H1 (cell line): ENCODE data around the gene JAM2. TPM values are rescaled to one million over a fixed set of nuclear protein-coding genes. Genes with fewer than 3 reads are reported as not detected.

Source experiments
- CTCF ChIA-PET: fragments of 300-600 bp; sonication (Branson Sonifier 250); formaldehyde crosslinking; loops from one replicate; lab custom pipeline; 2021; ENCODE audit not compliant: partially characterized antibody; lab: Charles Lee
- POLR2A ChIA-PET: fragments of 300-600 bp; sonication (Branson Sonifier 250); formaldehyde crosslinking; loops from one replicate; lab custom pipeline; 2021; ENCODE audit warnings: inconsistent platforms; ENCODE audit not compliant: partially characterized antibody; lab: Charles Lee
- DNase-seq, 2 experiments: peaks; one replicate each; pipeline versions ENCODE4 v3.0.0 to v3.0.0-alpha.2; 2010 to 2022; ENCODE audit warnings: low spot score in 2 of 2, low read depth in 1 of 2, mixed read lengths in 1 of 2
- FAIRE-seq: peaks from 2 replicates; lab custom pipeline; 2011; peaks lifted over from hg19 to GRCh38; lab: Jason Lieb, UNC
- H2AFZ ChIP-seq: 2 replicates; pipeline ENCODE4 v1.8.1; 2012; ENCODE audit warnings: low read length, inconsistent platforms
- H2AK5ac ChIP-seq: 2 replicates; pipeline ENCODE4 v1.6.1; 2013; ENCODE audit warnings: low read depth, low read length
- H2BK120ac ChIP-seq: replicated peaks from 2 replicates; pipeline ENCODE3; 2013; ENCODE audit warnings: low read depth, low read length, inconsistent platforms
- H2BK12ac ChIP-seq: 2 replicates; pipeline ENCODE4 v1.6.1; 2013; ENCODE audit warnings: low read depth, low read length
- H2BK15ac ChIP-seq: 2 replicates; pipeline ENCODE4 v1.6.1; 2013; ENCODE audit warnings: low read length
- H2BK20ac ChIP-seq: 2 replicates; pipeline ENCODE4 v1.6.1; 2013; ENCODE audit warnings: low read length
- H2BK5ac ChIP-seq: 2 replicates; pipeline ENCODE4 v1.6.1; 2013; ENCODE audit warnings: low read depth, low read length
- H3K14ac ChIP-seq: 2 replicates; pipeline ENCODE4 v1.6.1; 2013; ENCODE audit warnings: inconsistent platforms; ENCODE audit not compliant: insufficient read length
- H3K18ac ChIP-seq: 2 replicates; pipeline ENCODE4 v1.6.1; 2013; ENCODE audit warnings: low read length; ENCODE audit errors: extremely low read depth
- H3K23ac ChIP-seq: 2 replicates; pipeline ENCODE4 v1.6.1; 2013; ENCODE audit warnings: inconsistent platforms; ENCODE audit not compliant: insufficient read length
- H3K23me2 ChIP-seq: 2 replicates; pipeline ENCODE4 v1.6.1; 2013; ENCODE audit warnings: low read depth, low read length
- H3K27ac ChIP-seq: 2 replicates; pipeline ENCODE4 v1.6.1; 2011; ENCODE audit warnings: low read depth, low read length, inconsistent platforms
- H3K27me3 ChIP-seq, 4 experiments: replicated peaks in 1 of 4; 1 replicate in 1 of 4; 2 replicates in 3 of 4; pipeline versions ENCODE4 v1.6.1 to v1.8.1; 2011 to 2013; ENCODE audit warnings: low read length in 3 of 4, mild to moderate bottlenecking in 3 of 4, inconsistent platforms in 2 of 4, mixed read lengths in 2 of 4, moderate library complexity in 1 of 4; ENCODE audit not compliant: control insufficient read depth in 3 of 4, insufficient read depth in 3 of 4; ENCODE audit errors: extremely low read depth in 1 of 4
- H3K36me3 ChIP-seq, 4 experiments: 2 replicates each; pipeline versions ENCODE4 v1.6.1 to v1.8.1; 2011 to 2013; ENCODE audit warnings: mild to moderate bottlenecking in 4 of 4, low read length in 3 of 4, moderate library complexity in 2 of 4, control low read depth in 1 of 4, inconsistent platforms in 1 of 4; ENCODE audit not compliant: insufficient read depth in 4 of 4, control insufficient read depth in 2 of 4
- H3K4ac ChIP-seq: replicated peaks from 2 replicates; pipeline ENCODE3; 2013; ENCODE audit warnings: low read length, low read depth, mixed read lengths, inconsistent platforms; ENCODE audit not compliant: insufficient read length
- H3K4me1 ChIP-seq, 4 experiments: replicated peaks in 1 of 4; 1 replicate in 1 of 4; 2 replicates in 3 of 4; pipeline versions ENCODE4 v1.6.1 to v1.8.1; 2011 to 2013; ENCODE audit warnings: low read length in 3 of 4, inconsistent platforms in 2 of 4, mixed read lengths in 1 of 4; ENCODE audit not compliant: insufficient read depth in 4 of 4, control insufficient read depth in 3 of 4
- H3K4me2 ChIP-seq, 2 experiments: 2 replicates each; pipeline versions ENCODE4 v1.6.1 to v1.8.1; 2011 to 2013; ENCODE audit warnings: low read depth in 2 of 2, low read length in 2 of 2, control low read depth in 1 of 2, inconsistent platforms in 1 of 2, mild to moderate bottlenecking in 1 of 2; ENCODE audit not compliant: insufficient read depth in 1 of 2
- H3K4me3 ChIP-seq, 4 experiments: fragments of 200-600, 300-600 bp in 1 of 4; sonication (generic), shearing (Covaris generic), sonication (Bioruptor Twin) in 1 of 4; 2 replicates each; pipeline versions ENCODE4 v1.5.1 to v1.8.1; 2011 to 2016; ENCODE audit warnings: low read length in 4 of 4, low read depth in 3 of 4, control low read depth in 2 of 4, inconsistent platforms in 2 of 4, mild to moderate bottlenecking in 2 of 4, mixed read lengths in 1 of 4, moderate library complexity in 1 of 4; ENCODE audit not compliant: insufficient read depth in 2 of 4; ENCODE audit errors: extremely low read depth in 1 of 4
- H3K56ac ChIP-seq: replicated peaks from 2 replicates; pipeline ENCODE3; 2013; ENCODE audit warnings: low read depth, mild to moderate bottlenecking, mixed read lengths, low read length, inconsistent platforms; ENCODE audit not compliant: insufficient read length
- H3K79me1 ChIP-seq: 2 replicates; pipeline ENCODE4 v1.6.1; 2013; ENCODE audit warnings: low read depth, low read length, control low read depth
- H3K79me2 ChIP-seq, 2 experiments: 2 replicates each; pipeline versions ENCODE4 v1.6.1 to v1.8.1; 2012 to 2013; ENCODE audit warnings: low read length in 2 of 2, mild to moderate bottlenecking in 2 of 2, inconsistent platforms in 1 of 2; ENCODE audit not compliant: insufficient read depth in 2 of 2, control insufficient read depth in 1 of 2
- H3K9ac ChIP-seq, 4 experiments: replicated peaks in 1 of 4; 1 replicate in 1 of 4; 2 replicates in 3 of 4; pipeline versions ENCODE4 v1.6.1 to v1.8.1; 2011 to 2013; ENCODE audit warnings: low read depth in 3 of 4, low read length in 3 of 4, control low read depth in 2 of 4, mild to moderate bottlenecking in 2 of 4, moderate library complexity in 2 of 4, inconsistent platforms in 1 of 4; ENCODE audit errors: extremely low read depth in 1 of 4
- H3K9me3 ChIP-seq, 2 experiments: 2 replicates each; pipeline versions ENCODE4 v1.6.1 to v1.8.1; 2012 to 2013; ENCODE audit warnings: mild to moderate bottlenecking in 2 of 2, moderate library complexity in 2 of 2, control low read depth in 1 of 2, inconsistent platforms in 1 of 2, low read depth in 1 of 2, low read length in 1 of 2, mixed read lengths in 1 of 2; ENCODE audit not compliant: insufficient read depth in 2 of 2
- H4K20me1 ChIP-seq, 2 experiments: replicated peaks in 1 of 2; 2 replicates each; pipeline versions ENCODE3 to v1.8.1; 2011 to 2013; ENCODE audit warnings: inconsistent platforms in 2 of 2, low read length in 2 of 2, mild to moderate bottlenecking in 1 of 2; ENCODE audit not compliant: insufficient read depth in 2 of 2, control insufficient read depth in 1 of 2
- H4K5ac ChIP-seq: 2 replicates; pipeline ENCODE4 v1.6.1; 2013; ENCODE audit warnings: low read length, low read depth, mixed read lengths, inconsistent platforms; ENCODE audit not compliant: insufficient read length
- H4K8ac ChIP-seq: 2 replicates; pipeline ENCODE4 v1.8.0; 2013; ENCODE audit warnings: mild to moderate bottlenecking, moderate library complexity, low read length, inconsistent platforms; ENCODE audit not compliant: insufficient read depth; ENCODE audit errors: extremely low read depth
- H4K91ac ChIP-seq: replicated peaks from 2 replicates; pipeline ENCODE3; 2013; ENCODE audit warnings: low read length, mixed read lengths, inconsistent platforms; ENCODE audit not compliant: insufficient read length
- ASH2L ChIP-seq: fragments of 200-600, 300-600 bp; sonication (generic); IDR thresholded peaks from one replicate; pipeline ENCODE4 v1.7.1; 2017; ENCODE audit warnings: low read length
- CBX5 ChIP-seq: fragments of 300-800, 300-1000 bp; sonication (generic); IDR thresholded peaks from 2 replicates; pipeline ENCODE4 v1.7.1; 2016; ENCODE audit warnings: antibody characterized with exemption, low read length, low read depth
- NANOG ChIP-seq: IDR thresholded peaks from 2 replicates; pipeline ENCODE4 v1.6.1; 2011; ENCODE audit warnings: low read length, low read depth, mild to moderate bottlenecking, inconsistent platforms; ENCODE audit not compliant: insufficient read depth, poor library complexity, severe bottlenecking
- POLR2A ChIP-seq, 2 experiments: IDR thresholded peaks; 1 replicate in 1 of 2; 2 replicates in 1 of 2; pipeline ENCODE4 v1.6.1; 2011; ENCODE audit warnings: low read depth in 2 of 2, low read length in 2 of 2, mild to moderate bottlenecking in 2 of 2; ENCODE audit errors: control extremely low read depth in 1 of 2
- POLR2AphosphoS5 ChIP-seq: IDR thresholded peaks from 2 replicates; pipeline ENCODE4 v1.6.1; 2011; ENCODE audit warnings: low read depth, low read length
- RAD21 ChIP-seq, 2 experiments: IDR thresholded peaks in 1 of 2; conservative IDR thresholded peaks in 1 of 2; 2 replicates each; pipeline ENCODE4 v1.6.1; 2011; ENCODE audit warnings: low read depth in 2 of 2, low read length in 2 of 2, improper control_type of control experiment in 1 of 2, inconsistent platforms in 1 of 2, mild to moderate bottlenecking in 1 of 2, moderate library complexity in 1 of 2
- SIN3A ChIP-seq, 2 experiments: IDR thresholded peaks in 1 of 2; conservative IDR thresholded peaks in 1 of 2; 2 replicates each; pipeline ENCODE4 v1.6.1; 2011 to 2012; ENCODE audit warnings: low read length in 2 of 2, improper control_type of control experiment in 1 of 2, low read depth in 1 of 2, mild to moderate bottlenecking in 1 of 2
- SP1 ChIP-seq: IDR thresholded peaks from 2 replicates; pipeline ENCODE4 v1.6.1; 2011; ENCODE audit warnings: low read depth, low read length
- TAF1 ChIP-seq: IDR thresholded peaks from 2 replicates; pipeline ENCODE4 v1.6.1; 2011; ENCODE audit warnings: mild to moderate bottlenecking, low read depth, low read length
- YY1 ChIP-seq: IDR thresholded peaks from 2 replicates; pipeline ENCODE4 v1.6.1; 2011; ENCODE audit warnings: low read depth, mild to moderate bottlenecking, low read length
- WGBS, 2 experiments: shearing (Covaris generic) in 1 of 2; methylation state at CpG; one replicate each; pipeline versions ENCODE4 v1.1.6 to v1.1.7; 2013 to 2015; ENCODE audit warnings: low lambda C conversion rate in 2 of 2, mixed read lengths in 2 of 2, inconsistent platforms in 1 of 2, low coverage in 1 of 2, missing lambda C conversion rate in 1 of 2; ENCODE audit not compliant: insufficient replicate concordance in 2 of 2, insufficient coverage in 1 of 2, insufficient read length in 1 of 2; ENCODE audit errors: extremely low coverage in 1 of 2, missing lambda C conversion rate in 1 of 2; 5-methylcytosine and 5-hydroxymethylcytosine counted together
- polyA plus RNA-seq, 7 experiments: library from polyadenylated mRNA; depleted of rRNA in 3 of 7; stranded (reverse) in 5 of 7; unstranded in 2 of 7; fragments of >200 nt in 5 of 7; fragments of 200-250 nt in 2 of 7; gene quantifications; 1 replicate in 5 of 7; 2 replicates in 1 of 7; 4 replicates in 1 of 7; pipeline versions ENCODE4 v1.2.1 to v1.2.3, GENCODE V29; 2011 to 2013; ENCODE audit warnings: missing spikeins in 2 of 7, mixed read lengths in 2 of 7
- total RNA-seq: library from RNA; stranded (reverse); fragmentation: NEBNext Ultra II Directional; extraction: Animal tissue kit (Norgen Biotek cat#: 25700); gene quantifications from 2 replicates; pipeline ENCODE4 v1.2.1, GENCODE V29; 2021

Gene JAM2
- total and polyA plus RNA-seq, 2 of the 8 experiments (the other 6 are each of a cell fraction or from before 2014, with no cell fraction given): 4.9 to 9.5 TPM

DNA sequence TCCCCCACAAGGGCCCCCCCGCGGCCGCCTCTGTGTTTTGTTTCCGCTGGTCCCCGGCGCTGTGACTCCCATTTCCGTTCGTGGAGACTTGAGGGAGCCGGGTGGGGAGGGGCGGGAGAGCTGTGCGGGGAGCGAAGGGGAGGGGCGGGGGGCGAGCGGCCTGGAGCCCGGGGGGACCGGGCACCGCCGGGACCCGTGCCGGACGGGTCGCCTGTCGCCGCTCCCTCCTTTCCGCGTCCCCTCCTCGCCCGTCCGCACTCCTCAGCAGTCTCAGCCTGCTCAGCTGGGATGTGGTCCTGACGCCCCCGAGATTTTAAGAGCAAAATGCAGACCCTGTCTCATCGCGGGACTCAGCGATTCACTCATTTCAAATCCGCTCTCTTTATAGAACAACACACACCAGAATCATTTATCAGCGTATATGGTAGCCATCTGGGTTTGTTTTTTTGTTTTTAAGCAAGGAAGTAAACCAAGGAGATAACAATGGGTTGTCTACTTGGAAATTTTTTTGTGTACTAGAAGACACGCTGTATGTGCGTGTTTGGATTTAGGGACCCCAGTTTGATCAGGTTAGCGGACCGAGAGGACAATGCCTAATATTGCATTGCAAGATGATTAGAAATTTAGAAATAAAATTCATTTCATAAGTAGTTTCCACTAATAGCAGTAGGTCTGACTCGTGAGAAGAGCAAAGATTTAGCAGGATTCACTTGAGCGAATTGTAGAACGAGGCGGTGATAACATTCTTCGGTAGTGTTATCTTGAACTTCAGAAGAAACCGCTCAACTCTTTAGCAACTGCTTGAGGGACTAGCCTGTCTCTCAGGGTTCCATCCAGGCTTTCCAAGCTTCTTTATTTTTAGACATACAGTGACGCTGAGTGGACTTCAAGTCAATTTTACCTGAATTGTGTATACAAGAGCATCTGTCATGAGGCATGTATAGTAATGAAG is 96.9 kb downstream of the JAM2 start:
- FAIRE-seq: no peak
- Histone ChIP-seq H3K56ac (peak overlapping the region; percentile 97), H3K23ac (no peak overlapping the region), H2AK5ac (no peak overlapping the region), H4K5ac (peak overlapping the region; percentile 71), H4K8ac (peak overlapping the region; percentile 100; the same call in 1 of the 2 replicates), H3K9me3 (no peaks in the 10 kb centered on the region), H3K27ac (peak overlapping the region; percentile 100), H3K4me2 (peak overlapping the region; percentile 28 to 92), H2BK20ac (no peak overlapping the region), H3K4ac (no peak overlapping the region), H3K14ac (no peak overlapping the region), H2BK5ac (peak overlapping the region; percentile 98; the same call in 1 of the 2 replicates), H3K27me3 (no peaks in the 10 kb centered on the region), H2BK15ac (no peak overlapping the region), H2BK12ac (no peak overlapping the region), H2AFZ (peak overlapping the region; percentile 31; the same call in 1 of the 2 replicates), H3K18ac (no peak overlapping the region), H2BK120ac (no peak overlapping the region), H3K23me2 (0 out of 2 replicates have a peak, but pooled peaks cover 2% of the 10 kb centered on the region), H4K20me1 (no peaks in the 10 kb centered on the region), H3K79me1 (peaks cover 4% of the 10 kb centered on the region; the same call in 1 of the 2 replicates), H3K36me3 (no peaks in the 10 kb centered on the region), H3K79me2 (peaks cover 6 to 84% of the 10 kb centered on the region in 2 experiments), H3K4me1 (peaks cover 0 to 8% (median 0%) of the 10 kb centered on the region in 4 experiments; a peak in 2 of 7 replicates), H3K9ac (peak overlapping the region; percentile 91 to 100 (median 100)), H4K91ac (peak overlapping the region; percentile 83), H3K4me3 (peak overlapping the region; percentile 64 to 97 (median 90))
- ChIA-PET CTCF (interaction anchor here (1.0 to 1.5 kb wide), 3 partner anchors 9 to 128 kb away, joined by 3 to 4 read pairs (median 4); no protein-coding TSS in a partner anchor), POLR2A (interaction anchor here (0.7 to 3.2 kb wide), 11 partner anchors 11 to 262 kb away, joined by 3 to 31 read pairs (median 4); partner anchors contain the start of gene MRPL39)
- WGBS, 2 experiments: 2% methylated on average over 25 of the region's 48 CpGs; no CpG with 5 or more reads in 1 of the 2 experiments
- DNase-seq: peak in 1 of 2 experiments; percentile 3
- TF ChIP-seq YY1 (no peak), CBX5 (no peak), NANOG (no peak), RAD21 (IDR thresholded peaks at IDR 0.05 in 1 of 2, conservative IDR thresholded peaks at IDR 0.05 in 1 of 2; ENCODE audit: low read depth in 2 of 2, low read length in 2 of 2) (no peak), ASH2L (peak; percentile 32), SP1 (no peak), POLR2A (IDR thresholded peaks at IDR 0.05; ENCODE audit: control extremely low read depth in 1 of 2, low read depth in 2 of 2, low read length in 2 of 2) (peak; percentile 8 to 31; a peak in 2 of 3 replicates), TAF1 (0 out of 2 replicates have a peak, but pooled peaks have one; percentile 5), POLR2AphosphoS5 (peak; percentile 72), SIN3A (conservative IDR thresholded peaks at IDR 0.05 in 1 of 2, IDR thresholded peaks at IDR 0.05 in 1 of 2; ENCODE audit: low read depth in 1 of 2, low read length in 2 of 2) (no peak; a peak in 2 of 4 replicates)
